ENCODE data around the gene ZXDC.
A peak's percentile ranks its signal among the peaks of the same experiment; 100 is the strongest.

Gene ZXDC

GRCh38 chr3:126477061-126477380 lies 1.3 kb upstream of the ZXDC start:
- DNase-seq (ENCODE audit: low read depth): no peak
- H3K4me3 ChIP-seq (ENCODE audit: control insufficient read depth, low read depth, low read length): no peak overlapping the region
- TF ChIP-seq CTCF (IDR thresholded peaks at IDR 0.05; ENCODE audit: control insufficient read depth, insufficient read depth, low read depth, low read length, missing control alignments): no peak

- peak overlapping the region; percentile 68 for H3K4me3 ChIP-seq (ENCODE audit: control insufficient read depth, low read depth, low read length)
- no peak for TF ChIP-seq CTCF (IDR thresholded peaks at IDR 0.05; ENCODE audit: control insufficient read depth, insufficient read depth, low read depth, low read length, missing control alignments)
- no peak for DNase-seq (ENCODE audit: low read depth)
These were observed 722 bp upstream of the ZXDC start for GRCh38 chr3:126476166-126477060.

GRCh38 chr3:126474498-126475412 lies 936 bp downstream of the ZXDC start:
- H3K4me3 ChIP-seq (ENCODE audit: control insufficient read depth, low read depth, low read length): peak overlapping the region; percentile 79
- TF ChIP-seq CTCF (IDR thresholded peaks at IDR 0.05; ENCODE audit: control insufficient read depth, insufficient read depth, low read depth, low read length, missing control alignments): peak; percentile 7
- DNase-seq (ENCODE audit: low read depth): no peak

GRCh38 chr3:126473292-126474168 lies 2.2 kb downstream of the ZXDC start:
- no peak overlapping the region; the same call in 1 of the 2 replicates for H3K4me3 ChIP-seq (ENCODE audit: control insufficient read depth, low read depth, low read length)
- no peak for TF ChIP-seq CTCF (IDR thresholded peaks at IDR 0.05; ENCODE audit: control insufficient read depth, insufficient read depth, low read depth, low read length, missing control alignments)
- no peak for DNase-seq (ENCODE audit: low read depth)

- no peak for TF ChIP-seq CTCF (IDR thresholded peaks at IDR 0.05; ENCODE audit: control insufficient read depth, insufficient read depth, low read depth, low read length, missing control alignments)
- H3K4me3 ChIP-seq (ENCODE audit: control insufficient read depth, low read depth, low read length): peak overlapping the region; percentile 8
- peak; percentile 92 for DNase-seq (ENCODE audit: low read depth)
These were observed 3.2 kb downstream of the ZXDC start for GRCh38 chr3:126472277-126473006.
